ENCODE data around the gene BCL2.

DNA sequence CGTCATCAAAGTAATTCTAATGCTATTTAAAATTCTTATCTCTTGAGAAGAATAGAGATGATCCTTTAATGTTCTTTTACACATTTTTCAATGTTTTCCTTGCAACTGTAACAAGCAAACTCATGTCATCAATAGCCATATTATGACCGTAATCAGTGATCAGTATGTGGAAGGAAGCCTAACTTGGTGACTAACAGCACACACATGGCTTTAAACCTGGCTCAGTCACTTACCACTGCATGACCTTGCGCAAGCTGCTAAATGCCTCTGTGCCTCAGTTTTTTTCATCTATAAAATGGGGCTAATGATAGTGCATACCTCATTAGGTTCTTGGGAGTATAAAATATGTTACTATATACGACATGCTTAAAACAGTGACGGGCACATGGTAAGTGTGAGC, 149.7 kb downstream of the BCL2 start:
- TF ChIP-seq, protein P1, sequence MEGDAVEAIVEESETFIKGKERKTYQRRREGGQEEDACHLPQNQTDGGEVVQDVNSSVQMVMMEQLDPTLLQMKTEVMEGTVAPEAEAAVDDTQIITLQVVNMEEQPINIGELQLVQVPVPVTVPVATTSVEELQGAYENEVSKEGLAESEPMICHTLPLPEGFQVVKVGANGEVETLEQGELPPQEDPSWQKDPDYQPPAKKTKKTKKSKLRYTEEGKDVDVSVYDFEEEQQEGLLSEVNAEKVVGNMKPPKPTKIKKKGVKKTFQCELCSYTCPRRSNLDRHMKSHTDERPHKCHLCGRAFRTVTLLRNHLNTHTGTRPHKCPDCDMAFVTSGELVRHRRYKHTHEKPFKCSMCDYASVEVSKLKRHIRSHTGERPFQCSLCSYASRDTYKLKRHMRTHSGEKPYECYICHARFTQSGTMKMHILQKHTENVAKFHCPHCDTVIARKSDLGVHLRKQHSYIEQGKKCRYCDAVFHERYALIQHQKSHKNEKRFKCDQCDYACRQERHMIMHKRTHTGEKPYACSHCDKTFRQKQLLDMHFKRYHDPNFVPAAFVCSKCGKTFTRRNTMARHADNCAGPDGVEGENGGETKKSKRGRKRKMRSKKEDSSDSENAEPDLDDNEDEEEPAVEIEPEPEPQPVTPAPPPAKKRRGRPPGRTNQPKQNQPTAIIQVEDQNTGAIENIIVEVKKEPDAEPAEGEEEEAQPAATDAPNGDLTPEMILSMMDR (IDR thresholded peaks at IDR 0.05; ENCODE audit: low read depth, low read length): no peak
- no peak for TF ChIP-seq EZH2phosphoT487 (IDR thresholded peaks at IDR 0.05; ENCODE audit: low read depth)
